Measurements from ENCODE around the gene TTI1.
"Not testable (repeated sequence)": the region's sequence is repeated elsewhere in the genome, so short reads cannot be mapped to it uniquely, and the experiment has no call there.

The TTI1 gene

DNA sequence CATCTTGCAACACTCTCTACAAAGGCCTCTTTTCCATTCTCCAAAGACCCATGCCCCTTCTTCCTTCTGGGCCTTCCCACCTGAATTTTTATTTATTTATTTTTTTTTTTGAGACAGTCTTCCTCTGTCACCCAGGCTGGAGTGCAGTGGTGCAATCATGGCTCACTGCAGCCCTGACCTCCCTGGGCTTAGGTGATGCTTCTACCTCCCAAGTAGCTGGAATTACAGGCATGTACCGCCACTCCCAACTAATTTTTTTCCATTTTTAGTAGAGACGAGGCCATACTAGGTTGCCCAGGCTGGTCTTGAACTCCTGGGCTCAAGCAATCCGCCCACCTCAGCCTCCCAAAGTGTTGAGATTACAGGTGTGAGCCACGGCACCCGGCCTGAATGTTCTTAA, 23.8 kb downstream of the TTI1 start:
- not testable (repeated sequence) for DNase-seq (ENCODE audit: low read depth in 2 of 2)

DNA sequence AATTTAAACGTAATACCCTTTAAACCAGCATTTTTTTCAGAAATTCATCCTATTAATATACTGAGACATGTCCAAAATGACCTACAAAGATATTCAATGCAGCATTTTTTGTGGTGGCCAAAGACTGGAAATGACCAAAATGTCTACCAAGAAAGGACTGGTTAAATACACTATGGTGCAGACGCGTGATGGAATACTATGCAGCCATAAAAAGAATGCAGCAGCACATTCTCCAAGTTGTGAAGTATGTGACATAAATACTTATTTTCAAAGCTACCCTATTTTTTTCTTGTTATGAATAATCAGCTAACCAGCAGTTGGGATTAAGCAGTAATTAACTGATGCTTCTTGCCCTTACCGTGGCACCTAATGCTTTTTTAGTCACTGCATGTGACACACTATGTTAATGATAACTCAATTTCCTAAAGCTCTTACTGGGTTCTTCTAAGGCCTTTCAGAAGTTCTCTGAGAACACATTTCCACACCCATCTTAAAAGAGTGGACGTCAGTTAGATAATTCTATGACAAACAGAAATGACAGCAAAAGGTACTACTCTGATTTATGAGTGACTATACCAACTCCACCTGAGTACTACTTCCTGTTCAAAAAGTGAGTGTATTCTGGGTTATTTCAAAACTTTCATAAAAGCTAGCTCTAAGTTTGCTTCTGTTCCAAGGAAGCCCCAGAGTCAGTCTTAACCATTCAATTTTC, 24.9 kb downstream of the TTI1 start:
- DNase-seq (ENCODE audit: low read depth in 2 of 2), result no peak

- no peak for DNase-seq (ENCODE audit: low read depth in 2 of 2)
These were observed 25.7 kb downstream of the TTI1 start for GRCh38 chr20:38007526-38007925.

DNA sequence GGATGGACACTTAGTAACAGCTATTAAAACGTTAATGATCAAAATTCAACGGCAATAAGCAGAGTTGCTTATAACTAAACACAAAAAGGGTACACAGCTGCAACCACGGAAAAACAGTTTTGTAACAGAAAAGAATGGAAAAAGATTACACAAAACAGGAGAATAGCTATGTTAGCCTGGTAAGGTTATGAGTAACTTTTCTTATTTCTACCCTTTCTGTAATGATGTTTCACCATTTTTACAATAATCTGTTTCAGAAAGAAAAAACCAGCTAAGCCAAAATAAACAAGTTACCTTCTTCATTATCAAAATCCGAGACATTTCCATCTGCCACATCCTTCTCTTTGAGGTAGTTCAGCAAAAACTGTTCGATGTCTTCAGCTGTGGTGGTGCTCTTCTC, 27.4 kb downstream of the TTI1 start:
- DNase-seq (ENCODE audit: low read depth in 2 of 2), result no peak

DNA sequence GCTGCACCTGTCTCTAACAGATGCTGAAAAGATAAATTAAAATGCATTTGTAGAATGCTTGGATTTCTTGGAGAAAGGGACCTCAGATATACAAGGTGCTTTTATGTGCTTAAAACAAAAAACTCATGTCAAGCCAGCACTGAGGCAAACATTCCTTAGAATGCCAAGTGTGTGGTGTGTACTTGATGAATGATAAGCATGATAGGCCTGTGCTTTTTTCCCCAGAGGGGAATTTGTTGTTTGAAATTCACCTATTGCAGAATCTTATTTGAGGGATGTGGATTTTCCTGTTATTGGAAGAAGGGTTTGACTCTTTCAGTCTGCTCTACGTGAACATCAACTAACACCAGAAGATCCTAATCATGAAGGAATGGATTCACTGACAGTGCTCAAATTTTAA, 28.8 kb downstream of the TTI1 start:
- no peak for DNase-seq (ENCODE audit: low read depth in 2 of 2)

DNA sequence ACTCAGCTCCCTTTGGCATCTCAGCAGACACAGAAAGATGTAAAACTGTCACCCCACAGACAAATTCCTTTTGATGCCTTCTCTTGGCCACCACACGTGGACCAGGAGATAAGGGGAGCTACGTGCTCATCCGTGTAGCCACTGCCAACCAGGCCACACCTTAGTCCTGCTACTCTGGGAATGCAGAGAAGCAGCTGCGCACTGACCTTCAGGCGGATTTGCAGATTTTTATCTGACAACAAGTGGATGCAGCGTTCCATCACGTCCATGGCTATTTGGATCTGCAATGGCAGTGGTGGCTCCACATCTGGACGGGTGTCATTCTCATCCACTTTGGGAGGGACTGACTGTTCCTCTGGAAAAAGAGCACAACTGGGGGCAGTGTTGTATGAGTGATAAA, 30.8 kb downstream of the TTI1 start:
- DNase-seq (ENCODE audit: low read depth in 2 of 2), result no peak

- DNase-seq (ENCODE audit: low read depth in 2 of 2), result no peak
These were observed 31.3 kb downstream of the TTI1 start for GRCh38 chr20:38001981-38002380.

DNA sequence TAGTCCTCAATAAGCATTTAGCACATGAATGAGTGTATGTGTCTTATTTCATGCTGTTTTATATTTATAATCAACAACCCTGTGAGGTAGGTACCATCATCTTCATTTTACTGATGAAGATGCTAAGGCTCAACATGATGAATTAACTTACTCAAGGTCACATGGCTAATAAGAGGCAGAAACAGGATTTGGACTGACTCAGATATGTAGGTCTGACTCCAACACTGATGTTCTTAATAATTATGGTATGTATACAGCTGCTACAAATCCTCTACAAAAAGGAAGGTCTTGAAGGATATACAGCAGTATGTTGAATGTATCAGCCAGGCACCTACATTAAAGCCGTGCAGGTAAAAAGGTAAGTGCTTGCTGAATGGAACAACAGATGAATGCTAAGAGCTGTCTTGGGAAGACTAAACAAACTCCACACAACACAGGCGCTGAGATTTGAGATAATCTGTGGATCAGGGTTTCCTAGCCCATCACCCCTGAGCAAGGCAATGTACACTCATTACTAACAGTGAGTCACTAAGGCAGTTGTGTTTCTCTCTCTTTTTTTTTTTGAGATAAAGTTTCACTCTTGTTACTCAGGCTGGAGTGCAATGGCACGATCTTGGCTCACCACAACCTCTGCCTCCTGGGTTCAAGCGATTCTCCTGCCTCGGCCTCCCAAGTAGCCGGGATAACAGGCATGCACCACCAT, 31.9 kb downstream of the TTI1 start:
- DNase-seq (ENCODE audit: low read depth in 2 of 2), result no peak

- DNase-seq (ENCODE audit: low read depth in 2 of 2), result no peak
These were observed 33.0 kb downstream of the TTI1 start for GRCh38 chr20:38000293-38000692.

DNA sequence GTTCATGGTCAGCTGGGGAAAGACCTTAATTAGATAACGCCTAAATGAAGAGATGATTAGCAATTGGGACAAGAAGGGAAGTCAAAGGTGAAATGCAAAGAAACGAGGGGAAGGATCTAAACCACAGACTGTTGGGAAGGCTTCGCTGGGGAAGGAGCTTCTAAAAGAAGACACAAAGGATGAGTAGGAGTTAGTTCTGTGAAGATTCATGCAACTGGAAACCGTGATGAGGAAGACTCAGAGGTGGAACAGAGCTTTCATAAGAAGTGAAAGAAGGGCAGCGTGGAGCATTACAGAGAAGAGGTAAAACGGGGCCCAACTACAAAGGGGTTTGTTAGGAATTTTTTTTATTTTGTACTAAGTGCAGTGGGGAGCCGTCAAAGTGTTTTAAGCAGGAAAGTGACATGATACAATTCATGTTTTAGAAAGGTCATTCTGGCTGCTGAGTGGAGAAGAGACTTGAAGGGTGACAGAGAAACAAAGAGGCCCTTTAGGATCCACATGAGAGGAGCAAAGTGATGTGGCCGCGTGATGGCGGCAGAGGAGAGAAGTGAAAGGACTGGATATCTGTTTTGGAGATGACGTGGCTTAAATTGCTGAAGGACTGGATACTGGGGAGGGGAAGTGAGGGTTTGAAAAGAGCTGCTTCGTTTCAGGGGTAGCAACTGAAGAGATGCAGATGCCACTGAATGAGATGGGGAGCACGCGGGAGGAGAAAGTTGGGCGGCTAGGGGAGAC, 33.6 kb downstream of the TTI1 start:
- DNase-seq (ENCODE audit: low read depth in 2 of 2), result no peak

DNA sequence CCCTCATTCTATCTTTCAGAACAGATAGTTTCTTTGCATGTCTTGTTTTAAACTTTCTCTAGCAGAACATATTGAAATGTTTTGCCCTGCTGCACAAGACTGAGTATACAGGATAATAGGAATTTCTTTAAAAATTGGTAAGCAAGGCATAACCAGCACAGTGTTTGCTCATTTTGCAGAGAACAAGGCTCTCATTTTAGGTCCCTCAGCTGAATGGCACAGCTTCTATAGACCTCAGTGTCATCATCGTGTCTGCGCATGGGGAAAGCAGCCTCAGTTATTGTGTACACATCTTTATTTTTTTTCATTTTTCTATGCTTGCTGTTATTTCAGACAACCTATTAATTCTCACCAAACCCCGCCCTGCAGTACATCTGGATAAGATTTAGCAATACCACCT, 35.7 kb downstream of the TTI1 start:
- DNase-seq (ENCODE audit: low read depth in 2 of 2), result no peak

- no peak for DNase-seq (ENCODE audit: low read depth in 2 of 2)
These were observed 37.2 kb downstream of the TTI1 start for GRCh38 chr20:37995856-37996605.

- no peak for DNase-seq (ENCODE audit: low read depth in 2 of 2)
These were observed 38.7 kb downstream of the TTI1 start for GRCh38 chr20:37994512-37994911.

DNA sequence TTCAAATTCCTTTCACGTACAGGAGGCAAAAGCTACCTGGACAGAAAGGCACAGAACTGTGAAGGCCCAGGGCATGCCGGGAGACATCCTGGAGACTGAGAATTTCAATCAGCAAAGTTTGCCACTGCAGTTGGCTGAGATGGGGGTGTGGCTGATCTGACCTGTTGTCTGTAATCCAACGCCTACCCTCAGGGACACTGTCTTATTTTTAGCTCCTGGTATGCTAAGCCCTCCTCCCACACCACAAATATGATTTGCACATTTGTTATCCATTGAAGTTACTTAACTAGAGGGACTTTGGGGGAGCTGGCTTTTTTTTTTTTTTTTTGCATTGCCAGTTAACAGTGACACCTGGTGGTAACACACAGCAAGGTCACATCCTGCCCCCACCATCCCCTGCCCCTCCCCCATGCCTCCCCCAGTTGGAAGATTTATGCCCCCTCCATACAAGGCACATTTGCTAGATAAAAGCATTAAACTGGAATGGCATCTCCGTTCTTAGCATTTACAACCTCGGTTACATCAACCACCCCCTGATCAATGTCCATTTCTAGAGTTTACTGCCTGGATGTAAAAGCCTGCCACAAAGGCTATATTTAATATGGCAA, 40.4 kb downstream of the TTI1 start:
- DNase-seq (ENCODE audit: low read depth in 2 of 2), result no peak

GRCh38 chr20:37991908-37992307, 41.3 kb downstream of the TTI1 start:
- no peak for DNase-seq (ENCODE audit: low read depth in 2 of 2)

DNA sequence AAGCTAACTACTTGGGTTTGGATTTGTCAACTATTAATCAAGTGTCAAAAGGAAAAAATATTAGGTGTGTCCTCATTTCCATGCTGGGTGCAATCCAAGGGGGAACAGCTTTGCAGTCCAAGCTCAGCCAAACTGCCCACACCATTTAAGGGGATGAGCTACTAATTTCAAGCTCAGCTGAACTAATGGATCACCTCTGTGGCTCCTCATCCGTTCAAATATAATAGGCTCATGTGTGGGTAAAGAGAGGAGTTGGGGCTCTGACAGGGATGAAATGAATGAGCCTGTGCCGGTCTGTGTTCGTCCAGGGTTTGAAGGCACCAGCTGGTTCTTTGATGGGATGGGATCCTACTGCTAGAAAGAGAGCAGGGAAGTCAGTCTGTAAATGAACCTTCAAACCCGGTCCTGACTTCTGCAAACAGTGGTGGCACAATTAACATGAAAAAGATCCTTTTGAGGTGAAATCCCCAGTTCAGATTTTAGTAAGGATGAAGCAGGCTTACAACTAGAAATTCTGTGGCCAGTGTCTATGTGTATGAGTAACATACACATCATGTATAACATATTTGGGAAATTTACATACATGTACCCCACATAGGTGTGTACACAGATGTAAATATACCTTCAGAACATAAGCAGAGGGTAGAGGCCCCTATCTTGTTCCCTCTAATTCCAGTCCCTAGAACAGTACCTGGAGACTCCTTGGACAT, 41.9 kb downstream of the TTI1 start:
- no peak for DNase-seq (ENCODE audit: low read depth in 2 of 2)

DNA sequence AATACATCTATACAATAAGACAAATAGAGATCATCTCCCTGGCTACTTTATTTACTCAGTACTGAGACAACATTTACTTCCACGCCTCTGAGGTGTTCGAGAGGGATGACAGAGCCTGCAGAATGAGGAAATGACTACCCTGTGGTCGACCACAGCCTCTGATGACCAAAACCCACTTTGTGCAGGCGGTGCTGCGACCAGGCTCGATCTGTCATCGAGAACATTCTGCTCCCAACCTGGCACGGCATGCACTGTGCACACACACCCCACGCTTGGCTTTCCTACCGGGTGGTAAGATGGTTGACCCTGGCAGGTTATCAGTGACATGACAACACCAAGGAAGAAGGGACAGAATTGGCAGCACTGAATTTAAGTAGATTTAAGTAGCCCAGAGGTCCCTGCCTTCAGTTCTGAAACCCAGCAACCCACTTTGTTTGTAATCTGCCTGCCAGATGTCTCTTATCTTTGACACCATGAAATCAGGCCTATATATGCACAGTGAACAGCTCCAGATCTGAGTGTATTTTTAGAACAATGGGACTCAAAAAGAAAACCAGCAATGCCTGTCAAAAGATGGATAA, 42.6 kb downstream of the TTI1 start:
- peak; percentile 44 to 56 for DNase-seq (ENCODE audit: low read depth in 2 of 2)

DNA sequence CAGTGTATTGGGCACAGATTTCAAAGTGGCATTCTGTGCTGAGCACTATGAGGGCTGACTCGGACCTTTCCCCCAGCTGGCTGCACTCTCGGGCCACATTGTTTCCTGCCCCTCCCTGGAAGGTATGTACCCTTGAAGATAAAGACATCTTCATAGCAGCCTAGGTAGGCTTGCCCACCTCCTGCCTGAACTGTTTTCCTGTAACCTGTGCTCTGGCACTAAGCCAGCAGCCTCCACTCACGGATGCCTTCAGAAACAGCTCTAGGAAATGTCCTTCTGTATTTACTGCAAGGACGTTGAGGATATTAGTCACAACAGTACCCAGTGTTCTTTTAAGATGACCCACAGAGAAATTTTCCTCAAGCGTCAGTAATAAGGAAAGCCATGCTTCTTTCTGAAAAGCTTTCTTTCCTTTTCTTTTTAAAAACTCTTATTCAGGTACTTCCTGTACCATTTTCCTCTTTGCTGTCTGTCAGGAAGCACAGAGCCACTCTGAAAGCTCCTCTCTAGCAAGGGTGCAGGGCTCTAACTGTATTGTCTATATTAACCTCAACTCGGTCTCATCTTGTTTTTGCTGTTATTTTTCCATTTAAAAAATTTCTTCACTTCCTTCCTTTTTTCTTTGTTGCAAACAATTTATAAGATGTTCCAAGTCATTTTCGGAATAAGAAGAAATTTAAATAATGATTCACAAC, 43.5 kb downstream of the TTI1 start:
- DNase-seq (ENCODE audit: low read depth in 2 of 2), result no peak

DNA sequence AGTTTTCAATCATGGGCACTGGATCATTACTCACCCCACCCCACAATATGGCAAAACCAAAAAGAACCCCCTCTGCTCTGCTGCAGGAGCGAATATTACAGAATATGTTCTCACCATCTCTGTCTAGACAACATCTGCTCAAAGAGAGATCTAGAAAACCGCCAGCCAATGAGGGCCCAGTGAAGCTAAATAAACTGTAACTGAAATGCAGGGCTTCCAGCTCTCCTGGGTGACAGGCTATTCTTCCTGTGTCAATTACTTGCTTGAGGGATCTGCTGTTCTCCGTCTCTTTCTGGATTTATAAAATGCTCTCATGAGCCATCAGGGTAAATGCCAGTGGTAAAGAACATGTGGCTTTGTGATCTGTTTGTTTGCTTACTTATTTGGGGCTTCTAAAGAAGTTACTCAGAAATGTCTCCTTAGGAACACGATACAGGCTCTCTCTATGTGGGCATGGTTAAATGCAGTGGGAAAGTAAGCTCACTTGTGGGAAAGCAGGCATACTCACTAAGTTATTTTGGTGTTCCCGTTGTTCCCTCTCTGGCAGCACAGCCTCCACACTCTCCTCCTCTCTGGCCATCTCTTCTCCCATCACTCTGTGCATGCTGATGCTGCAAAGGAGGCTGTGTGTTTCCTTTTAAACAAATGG, 44.8 kb downstream of the TTI1 start:
- DNase-seq (ENCODE audit: low read depth in 2 of 2), result no peak
